ENCODE measurements around the gene CLDN4.
"Not testable (repeated sequence)": the region's sequence is repeated elsewhere in the genome, so short reads cannot be mapped to it uniquely, and the experiment has no call there.

The CLDN4 gene

DNA sequence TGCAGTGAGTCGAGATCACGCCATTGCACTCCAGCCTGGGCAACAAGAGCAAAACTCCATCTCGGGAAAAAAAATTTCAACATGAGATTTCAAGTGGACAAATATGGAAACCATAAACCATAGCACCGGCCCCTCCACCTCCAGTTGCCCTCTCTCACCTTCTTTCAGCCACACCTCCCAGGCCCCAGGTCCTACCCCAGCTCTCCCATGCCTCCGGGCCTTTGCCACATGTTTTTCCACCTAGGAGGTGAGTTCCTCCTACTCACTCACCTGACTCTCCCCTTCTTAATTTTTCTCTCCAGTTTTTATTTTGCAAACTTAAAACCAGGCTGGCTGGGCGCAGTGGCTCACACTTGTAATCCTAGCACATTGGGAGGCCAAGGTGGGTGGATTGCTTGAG, 13.7 kb upstream of the CLDN4 start:
- H3K36me3 Mint-ChIP-seq, result peaks cover 4% of the 10 kb centered on the region
- peaks cover 7% of the 10 kb centered on the region for H3K27me3 Mint-ChIP-seq
- no peaks in the 10 kb centered on the region for H3K4me1 Mint-ChIP-seq
- H3K9me3 Mint-ChIP-seq, result no peaks in the 10 kb centered on the region
- H3K4me3 Mint-ChIP-seq, result no peak overlapping the region
- H3K27ac Mint-ChIP-seq, result no peak overlapping the region

DNA sequence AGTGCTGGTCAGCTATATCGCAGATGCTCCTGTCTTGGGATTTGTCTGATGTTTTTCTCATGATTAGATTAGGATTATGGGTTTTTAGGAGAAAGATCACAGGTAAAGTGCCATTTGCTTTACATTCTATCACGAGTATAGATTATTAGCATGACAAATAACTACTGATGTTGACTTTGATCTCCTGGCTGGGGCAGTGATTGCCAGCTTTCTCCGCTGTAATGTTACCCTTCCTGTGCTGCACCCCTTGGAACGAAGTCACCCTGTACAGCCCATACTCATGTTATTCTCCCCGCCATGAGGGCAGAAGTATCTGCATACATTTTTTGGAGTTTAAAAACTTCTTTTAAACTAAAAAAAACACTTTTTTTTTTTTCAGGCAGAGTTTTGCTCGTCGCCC, 10.8 kb upstream of the CLDN4 start:
- H3K4me1 Mint-ChIP-seq, result no peaks in the 10 kb centered on the region
- no peak overlapping the region for H3K27ac Mint-ChIP-seq
- H3K27me3 Mint-ChIP-seq, result peaks cover 5% of the 10 kb centered on the region
- no peaks in the 10 kb centered on the region for H3K36me3 Mint-ChIP-seq
- no peak overlapping the region for H3K4me3 Mint-ChIP-seq
- H3K9me3 Mint-ChIP-seq, result no peaks in the 10 kb centered on the region

DNA sequence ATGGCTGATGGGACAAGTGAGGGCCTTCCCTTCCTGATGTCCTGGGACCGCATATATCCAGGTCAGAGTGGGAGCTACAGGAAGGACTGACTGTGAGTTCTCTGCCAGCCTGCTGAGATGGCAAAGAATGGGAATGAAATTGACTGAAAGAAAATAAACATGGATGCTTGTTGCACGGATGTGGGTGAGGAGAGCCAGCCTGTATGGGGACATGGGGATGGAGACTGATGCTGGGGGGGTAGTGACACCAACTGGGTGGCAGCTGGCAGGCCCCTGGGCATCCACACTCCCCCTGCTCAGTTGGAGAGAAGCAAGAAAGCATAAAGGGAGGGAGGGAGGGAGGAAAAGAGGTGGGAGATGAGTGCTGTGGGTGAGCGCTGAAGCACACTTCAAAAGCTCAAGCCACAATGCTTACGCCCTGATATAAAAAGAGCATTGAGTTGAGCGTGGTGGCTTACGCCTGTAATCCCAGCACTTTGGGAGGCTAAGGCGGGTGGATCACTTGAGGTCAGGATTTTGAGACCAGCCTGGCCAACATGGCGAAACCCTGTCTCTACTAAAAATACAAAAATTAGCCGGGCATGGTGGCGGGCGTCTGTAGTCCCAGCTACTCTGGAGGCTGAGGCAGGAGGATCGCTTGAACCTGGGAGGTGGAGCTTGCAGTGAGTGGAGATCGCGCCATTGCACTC, 9.1 kb upstream of the CLDN4 start:
- H3K27ac Mint-ChIP-seq, H3K36me3 Mint-ChIP-seq, H3K27me3 Mint-ChIP-seq, H3K9me3 Mint-ChIP-seq, H3K4me3 Mint-ChIP-seq, H3K4me1 Mint-ChIP-seq: not testable (repeated sequence)

DNA sequence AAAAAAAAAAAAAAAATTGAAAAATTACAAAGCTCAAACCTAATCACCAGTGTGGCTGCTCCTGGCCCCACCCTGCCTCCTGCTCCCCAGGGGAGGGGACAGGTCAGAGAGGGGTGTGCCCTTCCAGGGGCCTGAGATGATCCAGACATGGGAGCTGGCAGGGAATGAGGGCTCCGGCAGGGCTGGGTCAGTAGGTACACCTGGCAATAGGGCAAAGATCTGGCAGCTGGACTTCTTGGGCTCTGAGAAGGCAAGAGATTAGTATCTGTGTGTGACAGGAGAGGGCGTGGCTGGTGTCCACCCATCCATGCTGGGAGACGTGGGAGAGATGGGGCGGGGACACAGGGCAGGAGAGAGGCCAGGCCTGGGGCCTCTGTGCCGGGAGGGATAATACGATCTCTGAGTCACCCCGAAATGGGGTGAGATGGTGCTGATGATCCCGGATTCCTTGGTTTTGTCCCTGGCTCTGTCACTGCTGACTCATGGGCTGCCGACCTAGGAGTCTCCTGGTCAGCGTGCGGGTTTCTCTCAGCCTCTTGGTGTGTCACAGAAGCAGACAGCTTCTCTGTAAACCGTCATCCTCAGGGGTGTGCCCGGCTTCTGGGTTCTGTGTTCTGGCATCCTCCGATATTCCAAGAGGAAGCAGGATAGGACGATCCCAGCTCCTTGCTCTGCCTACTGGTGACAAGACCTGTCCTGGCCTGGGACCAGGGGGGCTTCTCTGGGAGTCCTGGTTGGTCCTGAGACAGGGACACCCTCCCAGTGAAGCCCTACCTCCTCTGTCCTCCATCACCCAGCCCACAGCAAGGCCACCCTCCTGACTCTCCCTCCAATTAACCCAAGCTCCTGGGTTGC, 8.2 kb upstream of the CLDN4 start:
- no peaks in the 10 kb centered on the region for H3K36me3 Mint-ChIP-seq
- no peaks in the 10 kb centered on the region for H3K9me3 Mint-ChIP-seq
- H3K4me3 Mint-ChIP-seq, result no peak overlapping the region
- peaks cover 11% of the 10 kb centered on the region for H3K4me1 Mint-ChIP-seq
- no peak overlapping the region for H3K27ac Mint-ChIP-seq
- peaks cover 2% of the 10 kb centered on the region for H3K27me3 Mint-ChIP-seq

DNA sequence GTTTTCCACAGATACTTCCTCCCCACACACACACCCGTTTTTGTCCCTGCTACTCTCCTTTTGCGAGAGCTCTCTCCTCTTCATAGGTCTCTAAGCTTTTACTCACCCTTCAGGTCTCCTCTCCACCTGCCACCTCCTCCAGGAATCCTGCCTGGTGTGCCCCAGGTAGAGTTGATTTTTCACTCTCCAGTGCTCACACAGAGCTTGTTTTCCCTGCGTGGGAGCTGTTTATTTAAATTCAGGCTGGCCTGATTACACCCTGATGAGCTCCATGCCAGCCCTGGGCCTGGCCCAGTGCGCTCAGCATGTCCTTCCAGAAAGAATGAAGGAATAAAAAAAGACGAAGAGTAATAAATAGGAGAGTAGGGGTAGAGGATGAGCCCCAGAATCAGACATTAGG, 7.5 kb upstream of the CLDN4 start:
- no peak overlapping the region for H3K4me3 Mint-ChIP-seq
- peaks cover 18% of the 10 kb centered on the region for H3K4me1 Mint-ChIP-seq
- no peaks in the 10 kb centered on the region for H3K9me3 Mint-ChIP-seq
- H3K36me3 Mint-ChIP-seq, result no peaks in the 10 kb centered on the region
- H3K27me3 Mint-ChIP-seq, result peaks cover 2% of the 10 kb centered on the region
- no peak overlapping the region for H3K27ac Mint-ChIP-seq

DNA sequence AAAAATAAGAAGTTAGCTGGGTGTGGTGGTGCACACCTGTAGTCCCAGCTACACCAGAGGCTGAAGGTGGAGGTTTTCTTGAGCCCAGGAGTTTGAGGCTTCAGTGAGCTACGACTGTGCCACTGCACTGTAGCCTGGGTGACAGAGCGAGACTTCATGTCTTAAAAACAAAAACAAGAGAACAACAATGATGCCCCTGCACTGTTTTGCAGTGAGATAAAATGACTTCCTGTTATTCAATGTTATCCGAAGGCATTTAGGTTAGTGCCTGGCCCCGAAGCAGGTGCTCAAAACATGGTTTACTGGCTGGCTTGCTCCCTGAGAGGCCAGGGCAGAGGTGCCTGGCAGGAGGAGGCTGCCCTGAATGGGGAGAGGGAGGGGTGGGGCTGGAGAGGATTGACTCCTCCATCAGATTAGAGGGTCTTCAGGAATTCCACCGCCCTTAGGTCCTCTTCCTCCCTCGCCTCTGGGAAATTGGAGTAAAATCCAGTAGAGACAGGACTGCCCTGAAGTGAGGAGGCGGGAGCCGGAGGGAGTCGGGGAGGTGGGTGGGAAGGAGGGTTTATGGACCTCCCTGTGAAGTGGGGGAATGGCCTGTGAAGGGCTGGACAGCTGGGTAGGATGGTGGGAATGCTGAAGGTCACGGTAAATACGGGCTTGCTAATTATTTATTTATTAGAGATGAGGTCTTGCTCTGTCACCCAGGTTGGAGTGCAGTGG, 6.8 kb upstream of the CLDN4 start:
- no peak overlapping the region for H3K4me3 Mint-ChIP-seq
- H3K27me3 Mint-ChIP-seq, result peaks cover 2% of the 10 kb centered on the region
- H3K4me1 Mint-ChIP-seq, result peaks cover 26% of the 10 kb centered on the region
- H3K9me3 Mint-ChIP-seq, result no peaks in the 10 kb centered on the region
- H3K36me3 Mint-ChIP-seq, result no peaks in the 10 kb centered on the region
- no peak overlapping the region for H3K27ac Mint-ChIP-seq

DNA sequence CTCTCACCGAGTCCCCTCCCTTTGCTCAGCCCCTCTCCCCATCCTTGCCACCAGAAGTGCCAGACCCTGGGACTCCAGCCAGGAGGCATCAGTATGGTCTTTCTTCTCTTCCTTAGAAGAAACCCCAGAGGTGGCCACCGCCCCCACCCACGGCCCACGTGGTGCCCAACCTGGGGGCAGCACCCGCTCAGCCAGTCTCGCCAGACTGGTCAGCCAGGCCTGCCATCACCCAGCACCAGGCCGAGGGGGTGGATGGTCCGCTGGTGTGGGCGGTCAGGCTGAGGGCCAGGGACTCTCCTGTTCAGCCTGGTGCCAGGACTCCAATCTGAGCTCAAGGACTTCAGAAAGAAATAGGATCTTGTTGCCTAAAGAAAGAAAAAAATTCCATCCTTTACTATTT, 5.8 kb upstream of the CLDN4 start:
- Mint-ChIP-seq H3K4me3 (no peak overlapping the region), H3K36me3 (no peaks in the 10 kb centered on the region), H3K4me1 (peaks cover 26% of the 10 kb centered on the region), H3K27ac (no peak overlapping the region), H3K9me3 (no peaks in the 10 kb centered on the region), H3K27me3 (peaks cover 2% of the 10 kb centered on the region)

DNA sequence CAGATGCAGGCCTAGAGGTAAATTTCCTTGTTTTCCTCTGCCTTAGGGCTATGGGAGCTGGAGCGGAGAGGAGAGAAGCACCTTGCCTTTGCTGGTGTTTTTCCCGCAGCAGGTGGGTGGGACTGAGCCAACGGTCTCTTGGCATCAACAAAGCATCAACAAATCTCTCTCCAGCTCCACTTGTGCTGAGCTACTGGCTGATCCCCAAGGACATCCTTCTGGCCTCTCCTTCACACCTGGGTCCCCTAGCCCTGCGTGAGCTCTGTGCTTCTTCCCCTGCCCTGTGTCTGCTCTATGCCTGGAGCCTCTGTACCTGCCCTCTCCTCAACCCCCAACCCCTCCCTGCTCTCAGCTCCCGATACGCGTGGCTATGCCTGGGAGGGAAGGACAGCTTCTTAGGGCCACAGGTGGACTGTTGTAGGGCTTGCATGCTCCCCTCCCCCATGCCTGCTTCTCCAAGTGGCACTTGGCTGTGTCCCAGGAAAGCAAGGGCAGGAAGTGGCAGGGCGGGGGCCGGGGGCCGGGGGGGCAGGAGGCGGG, 3.2 kb upstream of the CLDN4 start:
- H3K27ac Mint-ChIP-seq, result no peak overlapping the region

DNA sequence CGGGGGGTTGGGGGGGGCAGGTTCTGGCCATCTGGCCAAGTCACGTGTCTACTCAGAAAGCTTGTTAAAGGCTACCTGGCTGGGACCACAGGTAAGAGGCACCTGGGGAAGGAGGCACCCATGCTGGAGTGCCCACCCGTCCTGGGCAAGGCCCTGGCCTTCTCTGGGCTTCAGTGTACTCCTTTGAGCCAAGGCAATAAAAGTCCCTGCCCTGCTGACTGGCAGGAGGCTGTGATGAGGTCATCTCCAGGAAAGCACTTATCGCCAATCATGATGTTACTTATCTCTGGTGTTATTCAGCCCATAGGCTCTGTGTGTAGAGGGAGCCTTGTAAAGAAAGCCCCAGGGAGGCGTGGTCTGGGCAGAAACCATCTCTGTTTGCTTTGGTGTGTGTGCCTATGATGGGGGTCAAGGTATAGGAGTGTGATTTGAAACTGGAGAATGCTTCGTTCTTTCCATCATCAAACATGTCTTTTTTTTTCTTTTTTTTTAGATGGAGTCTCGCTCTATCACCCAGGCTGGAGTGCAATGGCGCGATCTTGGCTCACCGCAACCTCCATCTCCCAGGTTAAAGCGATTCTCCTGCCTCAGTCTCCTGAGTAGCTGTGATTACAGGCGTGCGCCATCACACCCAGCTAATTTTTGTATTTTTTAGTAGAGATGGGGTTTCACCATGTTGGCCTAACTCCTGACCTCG, 2.5 kb upstream of the CLDN4 start:
- Mint-ChIP-seq H3K36me3 (no peaks in the 10 kb centered on the region), H3K27me3 (peaks cover 2% of the 10 kb centered on the region), H3K4me1 (peaks cover 26% of the 10 kb centered on the region), H3K27ac (no peak overlapping the region), H3K4me3 (no peak overlapping the region), H3K9me3 (no peaks in the 10 kb centered on the region)

More for the DNA sequence above, 3.2 kb upstream of the CLDN4 start:
- Mint-ChIP-seq H3K4me1 (peaks cover 26% of the 10 kb centered on the region), H3K4me3 (peak overlapping the region; percentile 27), H3K9me3 (no peaks in the 10 kb centered on the region), H3K36me3 (no peaks in the 10 kb centered on the region), H3K27me3 (peaks cover 2% of the 10 kb centered on the region)

DNA sequence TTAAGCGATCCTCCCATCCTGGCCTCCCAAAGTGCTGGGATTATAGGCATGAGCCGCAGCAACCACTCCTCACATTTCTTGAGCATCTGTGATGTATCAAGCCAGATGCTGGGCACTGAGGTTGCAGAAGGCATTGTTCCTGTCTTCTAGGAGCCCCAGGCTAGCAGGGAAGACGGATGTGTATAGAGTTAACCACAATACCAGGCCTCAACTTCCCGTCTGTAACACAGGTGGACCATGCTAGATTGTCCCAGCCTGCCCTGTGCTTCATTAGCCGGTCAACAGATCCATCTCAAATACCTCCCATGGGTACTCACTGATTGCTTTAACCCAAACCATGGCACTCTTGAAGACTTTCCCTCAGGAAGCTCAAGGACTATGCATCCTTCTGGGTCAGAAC, 1.8 kb upstream of the CLDN4 start:
- Mint-ChIP-seq H3K4me3 (no peak overlapping the region), H3K27me3 (peaks cover 2% of the 10 kb centered on the region), H3K36me3 (no peaks in the 10 kb centered on the region), H3K9me3 (no peaks in the 10 kb centered on the region), H3K27ac (no peak overlapping the region), H3K4me1 (peaks cover 26% of the 10 kb centered on the region)

DNA sequence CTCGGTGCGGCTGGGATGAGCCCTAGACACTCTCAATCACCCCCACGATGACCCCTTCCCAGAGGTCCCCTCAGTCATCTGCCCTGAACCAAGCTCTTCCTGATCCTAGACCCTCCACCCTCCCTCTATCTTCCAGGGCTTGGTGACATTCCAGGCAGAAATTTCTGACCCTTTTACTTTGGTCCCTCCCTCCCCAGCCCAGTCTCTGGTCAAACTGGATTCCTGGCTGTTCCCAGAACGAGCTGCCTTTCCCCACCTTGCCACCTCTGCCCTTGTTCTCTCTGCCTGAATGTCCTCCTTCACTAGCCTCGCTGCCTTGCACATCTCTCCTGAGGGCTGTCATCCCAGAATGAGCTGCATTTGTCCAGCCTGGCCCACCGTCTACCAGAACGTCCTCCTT, 1.3 kb upstream of the CLDN4 start:
- peaks cover 2% of the 10 kb centered on the region for H3K27me3 Mint-ChIP-seq
- no peaks in the 10 kb centered on the region for H3K36me3 Mint-ChIP-seq
- H3K27ac Mint-ChIP-seq, result no peak overlapping the region
- H3K4me3 Mint-ChIP-seq, result no peak overlapping the region
- no peaks in the 10 kb centered on the region for H3K9me3 Mint-ChIP-seq
- peaks cover 26% of the 10 kb centered on the region for H3K4me1 Mint-ChIP-seq

DNA sequence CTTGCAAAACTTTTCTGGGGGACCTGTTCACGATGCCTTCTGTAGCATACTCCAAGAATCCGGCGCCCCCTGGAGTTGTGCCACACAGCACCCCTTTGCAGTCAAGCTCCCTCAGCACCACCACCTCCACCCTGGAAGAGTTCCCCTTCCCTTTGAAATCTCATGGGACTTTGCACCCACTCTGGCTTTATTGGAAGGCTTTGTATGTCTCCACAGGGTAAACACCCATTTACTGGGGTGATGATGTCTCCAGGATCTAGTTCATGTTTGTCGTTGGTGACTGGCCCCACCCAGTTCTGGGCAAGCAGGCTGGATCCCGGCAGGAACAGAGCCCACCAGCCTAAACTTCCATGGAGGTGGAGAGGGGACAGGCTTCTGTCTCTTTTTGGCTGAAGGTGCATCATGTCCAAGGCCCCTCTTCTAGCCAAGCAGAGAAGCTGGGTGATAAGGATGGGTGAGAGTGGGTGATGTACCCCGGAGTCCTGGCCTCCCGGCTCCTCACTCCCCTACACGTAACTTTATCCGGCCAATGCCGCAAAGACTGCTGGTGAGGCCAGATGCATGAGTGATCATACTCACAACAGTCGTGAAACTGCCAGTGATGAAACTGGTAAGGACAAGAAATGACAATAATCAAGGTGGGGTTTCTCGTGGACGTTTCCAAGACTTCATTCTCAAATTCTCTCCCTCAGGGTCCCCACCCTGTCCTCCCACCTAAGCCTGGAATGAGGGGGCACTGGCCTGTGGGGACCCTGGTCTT, 695 bp upstream of the CLDN4 start:
- Mint-ChIP-seq H3K4me1 (peaks cover 26% of the 10 kb centered on the region), H3K27me3 (peaks cover 2% of the 10 kb centered on the region), H3K36me3 (no peaks in the 10 kb centered on the region), H3K9me3 (no peaks in the 10 kb centered on the region), H3K4me3 (no peak overlapping the region), H3K27ac (no peak overlapping the region)

DNA sequence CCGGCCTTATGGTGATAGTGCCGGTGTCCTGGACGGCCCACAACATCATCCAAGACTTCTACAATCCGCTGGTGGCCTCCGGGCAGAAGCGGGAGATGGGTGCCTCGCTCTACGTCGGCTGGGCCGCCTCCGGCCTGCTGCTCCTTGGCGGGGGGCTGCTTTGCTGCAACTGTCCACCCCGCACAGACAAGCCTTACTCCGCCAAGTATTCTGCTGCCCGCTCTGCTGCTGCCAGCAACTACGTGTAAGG, 713 bp downstream of the CLDN4 start:
- Mint-ChIP-seq H3K4me1 (peaks cover 26% of the 10 kb centered on the region), H3K9me3 (no peaks in the 10 kb centered on the region), H3K27ac (no peak overlapping the region), H3K4me3 (no peak overlapping the region), H3K36me3 (no peaks in the 10 kb centered on the region), H3K27me3 (peaks cover 2% of the 10 kb centered on the region)

DNA sequence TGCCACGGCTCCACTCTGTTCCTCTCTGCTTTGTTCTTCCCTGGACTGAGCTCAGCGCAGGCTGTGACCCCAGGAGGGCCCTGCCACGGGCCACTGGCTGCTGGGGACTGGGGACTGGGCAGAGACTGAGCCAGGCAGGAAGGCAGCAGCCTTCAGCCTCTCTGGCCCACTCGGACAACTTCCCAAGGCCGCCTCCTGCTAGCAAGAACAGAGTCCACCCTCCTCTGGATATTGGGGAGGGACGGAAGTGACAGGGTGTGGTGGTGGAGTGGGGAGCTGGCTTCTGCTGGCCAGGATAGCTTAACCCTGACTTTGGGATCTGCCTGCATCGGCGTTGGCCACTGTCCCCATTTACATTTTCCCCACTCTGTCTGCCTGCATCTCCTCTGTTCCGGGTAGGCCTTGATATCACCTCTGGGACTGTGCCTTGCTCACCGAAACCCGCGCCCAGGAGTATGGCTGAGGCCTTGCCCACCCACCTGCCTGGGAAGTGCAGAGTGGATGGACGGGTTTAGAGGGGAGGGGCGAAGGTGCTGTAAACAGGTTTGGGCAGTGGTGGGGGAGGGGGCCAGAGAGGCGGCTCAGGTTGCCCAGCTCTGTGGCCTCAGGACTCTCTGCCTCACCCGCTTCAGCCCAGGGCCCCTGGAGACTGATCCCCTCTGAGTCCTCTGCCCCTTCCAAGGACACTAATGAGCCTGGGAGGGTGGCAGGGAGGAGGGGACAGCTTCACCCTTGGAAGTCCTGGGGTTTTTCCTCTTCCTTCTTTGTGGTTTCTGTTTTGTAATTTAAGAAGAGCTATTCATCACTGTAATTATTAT, 1.2 kb downstream of the CLDN4 start:
- Mint-ChIP-seq H3K4me1 (peaks cover 21% of the 10 kb centered on the region), H3K4me3 (no peak overlapping the region), H3K36me3 (no peaks in the 10 kb centered on the region), H3K27ac (no peak overlapping the region), H3K9me3 (no peaks in the 10 kb centered on the region), H3K27me3 (no peaks in the 10 kb centered on the region)
